Upper lobe of left lung (tissue), 6 donors: ENCODE results near the gene NFASC. TPM values are rescaled to one million over a fixed set of nuclear protein-coding genes. Genes with fewer than 3 reads are reported as not detected.

ENCODE experiments used
- ATAC-seq, 2 donors: fragments of 200-7000 bp; cut with Tn5 transposase; one replicate each; pipeline ENCODE4 v1.9.1; 2022; ENCODE audit warnings: mild to moderate bottlenecking in 2 of 2, moderate library complexity in 2 of 2; ENCODE audit not compliant: low FRiP score in 2 of 2
- DNase-seq, 2 donors: peaks; one replicate each; pipeline ENCODE4 v3.0.0-alpha.2; 2019 to 2020
- H3K27ac ChIP-seq, 4 donors: fragments of 200-600 bp; sonication (generic); one replicate each; pipeline ENCODE4 v1.5.1; 2016 to 2019
- H3K27me3 ChIP-seq, 4 donors: fragments of 200-600 bp; sonication (generic); one replicate each; pipeline ENCODE4 v1.5.1; 2017 to 2019
- H3K36me3 ChIP-seq, 4 donors: fragments of 200-600 bp; sonication (generic); one replicate each; pipeline ENCODE4 v1.5.1; 2016 to 2019
- H3K4me1 ChIP-seq, 4 donors: fragments of 200-600 bp; sonication (generic); one replicate each; pipeline ENCODE4 v1.5.1; 2018 to 2019
- H3K4me3 ChIP-seq, 4 donors: fragments of 200-600 bp; sonication (generic); one replicate each; pipeline ENCODE4 v1.5.1; 2017 to 2019; ENCODE audit warnings: mild to moderate bottlenecking in 2 of 4, moderate library complexity in 1 of 4
- H3K9me3 ChIP-seq, 4 donors: fragments of 200-600 bp; sonication (generic); one replicate each; pipeline ENCODE4 v1.5.1; 2018 to 2019
- CTCF ChIP-seq, 6 experiments: fragments of 450-650 bp in 4 of 6; fragments of 200-600 bp in 2 of 6; sonication (generic) in 2 of 6; IDR thresholded peaks; one replicate each; pipeline ENCODE4 v1.5.1; 2016 to 2019; ENCODE audit warnings: antibody characterized with exemption in 6 of 6
- EP300 ChIP-seq, 4 donors: sonication (generic); formaldehyde crosslinking; IDR thresholded peaks; one replicate each; pipeline ENCODE4 v1.5.1; 2017; ENCODE audit warnings: antibody characterized with exemption in 4 of 4, control low read depth in 2 of 4
- POLR2A ChIP-seq, 4 donors: fragments of 450-650 bp; IDR thresholded peaks; one replicate each; pipeline ENCODE4 v1.5.1; 2016 to 2017; ENCODE audit warnings: antibody characterized with exemption in 4 of 4, mild to moderate bottlenecking in 2 of 4
- POLR2AphosphoS5 ChIP-seq, 2 donors: sonication (generic); formaldehyde crosslinking; IDR thresholded peaks; one replicate each; pipeline ENCODE4 v1.5.1; 2017; ENCODE audit warnings: antibody characterized with exemption in 2 of 2
- WGBS, 2 donors: methylation state at CpG; one replicate each; pipeline ENCODE4 v1.1.5; 2017 to 2018; 5-methylcytosine and 5-hydroxymethylcytosine counted together
- total RNA-seq, 6 donors: library from RNA; depleted of rRNA in 4 of 6; stranded (reverse); fragments of >200 nt in 4 of 6; gene quantifications; one replicate each; pipeline versions ENCODE4 v1.1.0 to v1.2.1, GENCODE V29; 2016 to 2021
- donor health status: DM: no; HTN: no; CAD: no; lungs with moderate emphysema.
- donor health status: DM: no; HTN: yes; CAD: no; lungs with severe emphysema.

NFASC gene
- total RNA-seq, 6 donors from 2014 or later, result 5.5 to 16.8 (median 6.9) TPM

- Histone ChIP-seq H3K27me3 (no peaks in the 10 kb centered on the region), H3K36me3 (no peaks in the 10 kb centered on the region), H3K9me3 (no peaks in the 10 kb centered on the region), H3K4me1 (no peaks in the 10 kb centered on the region), H3K4me3 (no peak overlapping the region), H3K27ac (no peak overlapping the region)
- WGBS, 2 donors, result 91 to 96% methylated on average over 21 to 22 of the region's 22 CpGs
- no peak for DNase-seq
- no peak for ATAC-seq
- TF ChIP-seq CTCF (IDR thresholded peaks at IDR 0.05), result no peak
- no peak for TF ChIP-seq EP300 (IDR thresholded peaks at IDR 0.05)
These were observed 126.3 kb downstream of the NFASC start for GRCh38 chr1:204996981-204997380.

GRCh38 chr1:204997591-204998355 lies 127.1 kb downstream of the NFASC start:
- Histone ChIP-seq H3K4me3 (no peak overlapping the region), H3K4me1 (no peaks in the 10 kb centered on the region), H3K27ac (no peak overlapping the region), H3K9me3 (no peaks in the 10 kb centered on the region), H3K27me3 (no peaks in the 10 kb centered on the region), H3K36me3 (no peaks in the 10 kb centered on the region)
- TF ChIP-seq POLR2AphosphoS5 (IDR thresholded peaks at IDR 0.05), result no peak
- no peak for TF ChIP-seq EP300 (IDR thresholded peaks at IDR 0.05)
- no peak for TF ChIP-seq CTCF (IDR thresholded peaks at IDR 0.05)
- TF ChIP-seq POLR2A (IDR thresholded peaks at IDR 0.05), result no peak
- WGBS, 2 donors, result 67 to 72% methylated on average over 15 to 16 of the region's 16 CpGs
- DNase-seq (no peak), ATAC-seq (no peak)

- TF ChIP-seq POLR2A (IDR thresholded peaks at IDR 0.05), result no peak
- TF ChIP-seq POLR2AphosphoS5 (IDR thresholded peaks at IDR 0.05), result no peak
- no peak for TF ChIP-seq CTCF (IDR thresholded peaks at IDR 0.05)
- TF ChIP-seq EP300 (IDR thresholded peaks at IDR 0.05), result no peak
- Histone ChIP-seq H3K27me3 (no peaks in the 10 kb centered on the region), H3K4me3 (no peak overlapping the region), H3K27ac (no peak overlapping the region), H3K9me3 (no peaks in the 10 kb centered on the region), H3K4me1 (no peaks in the 10 kb centered on the region), H3K36me3 (no peaks in the 10 kb centered on the region)
- no peak for ATAC-seq
- DNase-seq, result no peak
- WGBS, 2 donors, result 96 to 98% methylated on average over 14 of the region's 14 CpGs
These were observed 130.5 kb downstream of the NFASC start for GRCh38 chr1:205001162-205001561.

- Histone ChIP-seq H3K27me3 (no peaks in the 10 kb centered on the region), H3K4me1 (no peaks in the 10 kb centered on the region), H3K4me3 (no peak overlapping the region), H3K27ac (no peak overlapping the region), H3K36me3 (no peaks in the 10 kb centered on the region), H3K9me3 (no peaks in the 10 kb centered on the region)
- ATAC-seq (no peak), DNase-seq (no peak)
- TF ChIP-seq POLR2AphosphoS5 (IDR thresholded peaks at IDR 0.05) (no peak), POLR2A (IDR thresholded peaks at IDR 0.05) (no peak), CTCF (IDR thresholded peaks at IDR 0.05) (no peak), EP300 (IDR thresholded peaks at IDR 0.05) (no peak)
- 71 to 81% methylated on average over 6 to 7 of the region's 7 CpGs for WGBS, 2 donors
These were observed 132.0 kb downstream of the NFASC start for GRCh38 chr1:205002705-205003104.
